COLO668 (cell line): ENCODE data around the gene CA7.

ENCODE experiments used
- DNase-seq: peaks from one replicate; lab custom pipeline; 2025; ENCODE audit not compliant: unreplicated experiment; lab: John Stamatoyannopoulos, UW

Gene CA7

GRCh38 chr16:66872943-66873684 is 28.9 kb downstream of the CA7 start:
- peak; percentile 85 for DNase-seq

GRCh38 chr16:66873685-66874055 is 29.5 kb downstream of the CA7 start:
- DNase-seq, result no peak

GRCh38 chr16:66874079-66874775 is 30.0 kb downstream of the CA7 start:
- DNase-seq, result no peak

- no peak for DNase-seq
These were observed 33.9 kb downstream of the CA7 start for GRCh38 chr16:66878067-66878466.

- peak; percentile 94 for DNase-seq
These were observed 36.2 kb downstream of the CA7 start, which contains the start of gene PDP2 for GRCh38 chr16:66880288-66881013. PDP2 (plus strand) TSS chr16:66880515; CDS start chr16:66884285, 3,770 bp downstream.

GRCh38 chr16:66881014-66881417 is 36.8 kb downstream of the CA7 start:
- DNase-seq, result no peak

- no peak for DNase-seq
These were observed 37.3 kb downstream of the CA7 start for GRCh38 chr16:66881560-66881959.

- DNase-seq, result no peak
These were observed 37.8 kb downstream of the CA7 start for GRCh38 chr16:66881964-66882508.

- no peak for DNase-seq
These were observed 38.5 kb downstream of the CA7 start for GRCh38 chr16:66882702-66883101.

- no peak for DNase-seq
These were observed 41.3 kb downstream of the CA7 start for GRCh38 chr16:66885491-66885890.

- DNase-seq, result no peak
These were observed 42.1 kb downstream of the CA7 start for GRCh38 chr16:66886321-66886720.

GRCh38 chr16:66886914-66887313 is 42.7 kb downstream of the CA7 start:
- DNase-seq, result no peak

- no peak for DNase-seq
These were observed 44.7 kb downstream of the CA7 start for GRCh38 chr16:66888647-66889615.

GRCh38 chr16:66889622-66890021 is 45.4 kb downstream of the CA7 start:
- no peak for DNase-seq

- DNase-seq, result no peak
These were observed 46.6 kb downstream of the CA7 start for GRCh38 chr16:66890799-66891198.

GRCh38 chr16:66891360-66891759 is 47.1 kb downstream of the CA7 start:
- DNase-seq, result no peak

GRCh38 chr16:66891797-66892196 is 47.6 kb downstream of the CA7 start:
- no peak for DNase-seq

- DNase-seq, result no peak
These were observed 49.8 kb downstream of the CA7 start for GRCh38 chr16:66894055-66894454.

GRCh38 chr16:66894948-66895688 is 50.9 kb downstream of the CA7 start:
- peak; percentile 76 for DNase-seq

- DNase-seq, result no peak
These were observed 51.4 kb downstream of the CA7 start for GRCh38 chr16:66895689-66895979.
